Mammary epithelial cell (primary cell): ENCODE measurements around the gene ZNF672.

Experiments
- CTCF ChIP-seq, 2 donors: IDR thresholded peaks in 1 of 2; conservative IDR thresholded peaks in 1 of 2; 2 replicates each; pipeline ENCODE4 v1.5.1; 2011 to 2012; ENCODE audit warnings: inconsistent platforms in 2 of 2, low read length in 2 of 2, mild to moderate bottlenecking in 2 of 2, control low read depth in 1 of 2, low read depth in 1 of 2; ENCODE audit not compliant: insufficient read depth in 1 of 2; ENCODE audit errors: extremely low read depth in 1 of 2
- EZH2 ChIP-seq: IDR thresholded peaks from 2 replicates; pipeline ENCODE4 v1.6.1; 2012; ENCODE audit warnings: low read length, inconsistent platforms, borderline replicate concordance

- TF ChIP-seq CTCF (conservative IDR thresholded peaks at IDR 0.05 in 1 of 2, IDR thresholded peaks at IDR 0.05 in 1 of 2; ENCODE audit: extremely low read depth in 1 of 2, insufficient read depth in 1 of 2, low read depth in 1 of 2, low read length in 2 of 2) (no peak), EZH2 (no peak)
Measured at GRCh38 chr1:248848602-248849001, 10.6 kb downstream of the ZNF672 start.
